Measurements from ENCODE around the gene KCNQ1OT1. TPM values are rescaled to one million over a fixed set of nuclear protein-coding genes. Genes with fewer than 3 reads are reported as not detected.

KCNQ1OT1 gene
- total RNA-seq, 2 donors from 2014 or later, result 5.2 to 6.9 TPM

- Histone ChIP-seq H3K27me3 (ENCODE audit: control insufficient read depth, insufficient read depth, low read length, poor library complexity, severe bottlenecking) (no peaks in the 10 kb centered on the region), H3K9me3 (ENCODE audit: control insufficient read depth, low read length) (no peaks in the 10 kb centered on the region), H3K9ac (ENCODE audit: extremely low read depth, low read length, poor library complexity, severe bottlenecking) (no peak overlapping the region), H3K27ac (ENCODE audit: low read depth, low read length) (no peak overlapping the region), H3K4me1 (ENCODE audit: control insufficient read depth, insufficient read depth, low read length) (peaks cover 8% of the 10 kb centered on the region), H3K4me3 (ENCODE audit: low read length) (no peak overlapping the region), H3K36me3 (ENCODE audit: control insufficient read depth, insufficient read depth, low read length) (no peaks in the 10 kb centered on the region)
- 96 to 97% methylated on average over 7 of the region's 7 CpGs for WGBS, 2 experiments (ENCODE audit: insufficient coverage in 1 of 2, insufficient read length in 1 of 2)
- TF ChIP-seq, protein P1, sequence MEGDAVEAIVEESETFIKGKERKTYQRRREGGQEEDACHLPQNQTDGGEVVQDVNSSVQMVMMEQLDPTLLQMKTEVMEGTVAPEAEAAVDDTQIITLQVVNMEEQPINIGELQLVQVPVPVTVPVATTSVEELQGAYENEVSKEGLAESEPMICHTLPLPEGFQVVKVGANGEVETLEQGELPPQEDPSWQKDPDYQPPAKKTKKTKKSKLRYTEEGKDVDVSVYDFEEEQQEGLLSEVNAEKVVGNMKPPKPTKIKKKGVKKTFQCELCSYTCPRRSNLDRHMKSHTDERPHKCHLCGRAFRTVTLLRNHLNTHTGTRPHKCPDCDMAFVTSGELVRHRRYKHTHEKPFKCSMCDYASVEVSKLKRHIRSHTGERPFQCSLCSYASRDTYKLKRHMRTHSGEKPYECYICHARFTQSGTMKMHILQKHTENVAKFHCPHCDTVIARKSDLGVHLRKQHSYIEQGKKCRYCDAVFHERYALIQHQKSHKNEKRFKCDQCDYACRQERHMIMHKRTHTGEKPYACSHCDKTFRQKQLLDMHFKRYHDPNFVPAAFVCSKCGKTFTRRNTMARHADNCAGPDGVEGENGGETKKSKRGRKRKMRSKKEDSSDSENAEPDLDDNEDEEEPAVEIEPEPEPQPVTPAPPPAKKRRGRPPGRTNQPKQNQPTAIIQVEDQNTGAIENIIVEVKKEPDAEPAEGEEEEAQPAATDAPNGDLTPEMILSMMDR (conservative IDR thresholded peaks at IDR 0.05), result no peak
- Mint-ChIP-seq H3K4me3 (no peak overlapping the region), H3K9me3 (no peaks in the 10 kb centered on the region), H3K4me1 (peaks cover 17% of the 10 kb centered on the region), H3K36me3 (ENCODE audit: low read depth) (no peaks in the 10 kb centered on the region), H3K27ac (no peak overlapping the region), H3K27me3 (ENCODE audit: insufficient read depth) (peaks cover 28% of the 10 kb centered on the region)
- no peak for DNase-seq
Measured at GRCh38 chr11:2741006-2741376, 41.2 kb upstream of the KCNQ1OT1 start.

- 93 to 96% methylated on average over 13 to 17 of the region's 17 CpGs for WGBS, 2 experiments (ENCODE audit: insufficient coverage in 1 of 2, insufficient read length in 1 of 2)
- peaks cover 17% of the 10 kb centered on the region for H3K4me1 Mint-ChIP-seq
- no peaks in the 10 kb centered on the region for H3K36me3 Mint-ChIP-seq (ENCODE audit: low read depth)
- Histone ChIP-seq H3K9me3 (ENCODE audit: control insufficient read depth, low read length) (no peaks in the 10 kb centered on the region), H3K9ac (ENCODE audit: extremely low read depth, low read length, poor library complexity, severe bottlenecking) (no peak overlapping the region), H3K4me1 (ENCODE audit: control insufficient read depth, insufficient read depth, low read length) (peaks cover 8% of the 10 kb centered on the region), H3K36me3 (ENCODE audit: control insufficient read depth, insufficient read depth, low read length) (no peaks in the 10 kb centered on the region), H3K27ac (ENCODE audit: low read depth, low read length) (no peak overlapping the region), H3K27me3 (ENCODE audit: control insufficient read depth, insufficient read depth, low read length, poor library complexity, severe bottlenecking) (no peaks in the 10 kb centered on the region), H3K4me3 (ENCODE audit: low read length) (no peak overlapping the region)
- TF ChIP-seq, protein P1 (conservative IDR thresholded peaks at IDR 0.05), result no peak
- H3K27me3 Mint-ChIP-seq (ENCODE audit: insufficient read depth), result peaks cover 32% of the 10 kb centered on the region
- no peaks in the 10 kb centered on the region for H3K9me3 Mint-ChIP-seq
- H3K27ac Mint-ChIP-seq, result no peak overlapping the region
- no peak for DNase-seq
- H3K4me3 Mint-ChIP-seq, result no peak overlapping the region
Measured at GRCh38 chr11:2740275-2740940, 40.6 kb upstream of the KCNQ1OT1 start.

DNA sequence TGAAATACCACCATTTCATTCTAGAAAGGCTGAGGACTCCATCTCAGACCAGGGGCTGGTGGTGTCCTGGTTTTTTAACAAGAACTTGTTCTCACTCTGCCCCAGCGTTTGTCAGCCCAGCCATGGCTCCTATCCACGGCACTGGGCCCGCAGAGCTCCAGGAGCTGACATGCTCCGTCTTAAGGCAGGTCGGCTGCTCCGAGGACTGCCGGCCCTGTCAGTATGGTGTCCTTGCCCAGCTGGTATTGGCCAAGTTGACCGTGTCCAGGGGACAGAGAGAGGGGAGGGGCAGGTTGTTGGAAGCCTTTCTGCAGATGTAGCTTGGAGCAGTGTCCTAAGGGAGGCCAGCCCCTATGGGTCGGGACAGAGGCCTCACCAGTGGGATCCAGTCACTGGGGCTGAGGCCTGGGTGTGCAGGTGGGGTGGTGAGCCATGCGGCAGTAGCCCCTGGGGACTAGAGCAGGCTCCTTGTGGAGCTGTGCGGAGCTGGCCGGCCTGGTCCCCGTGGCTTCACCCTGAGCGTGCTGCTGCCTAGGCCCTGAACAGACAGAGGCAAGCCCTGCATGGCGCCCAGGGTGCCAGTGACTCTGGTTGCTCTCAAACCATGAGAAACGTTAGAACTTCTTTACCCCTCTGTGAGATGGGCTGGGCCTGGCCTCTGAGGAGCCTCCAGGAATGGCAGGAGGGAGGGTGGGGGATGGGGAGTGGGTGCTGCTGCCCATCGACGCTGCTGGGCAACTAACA is 39.9 kb upstream of the KCNQ1OT1 start:
- H3K36me3 Mint-ChIP-seq (ENCODE audit: low read depth), result no peaks in the 10 kb centered on the region
- Histone ChIP-seq H3K27ac (ENCODE audit: low read depth, low read length) (no peak overlapping the region), H3K9me3 (ENCODE audit: control insufficient read depth, low read length) (no peaks in the 10 kb centered on the region), H3K9ac (ENCODE audit: extremely low read depth, low read length, poor library complexity, severe bottlenecking) (no peak overlapping the region), H3K4me3 (ENCODE audit: low read length) (no peak overlapping the region), H3K4me1 (ENCODE audit: control insufficient read depth, insufficient read depth, low read length) (peaks cover 8% of the 10 kb centered on the region), H3K36me3 (ENCODE audit: control insufficient read depth, insufficient read depth, low read length) (no peaks in the 10 kb centered on the region), H3K27me3 (ENCODE audit: control insufficient read depth, insufficient read depth, low read length, poor library complexity, severe bottlenecking) (no peaks in the 10 kb centered on the region)
- no peak overlapping the region for H3K4me3 Mint-ChIP-seq
- TF ChIP-seq, protein P1 (conservative IDR thresholded peaks at IDR 0.05), result no peak
- no peaks in the 10 kb centered on the region for H3K9me3 Mint-ChIP-seq
- WGBS, 2 experiments (ENCODE audit: insufficient coverage in 1 of 2, insufficient read length in 1 of 2), result 93 to 94% methylated on average over 8 to 16 of the region's 18 CpGs
- peaks cover 26% of the 10 kb centered on the region for H3K27me3 Mint-ChIP-seq (ENCODE audit: insufficient read depth)
- H3K27ac Mint-ChIP-seq, result no peak overlapping the region
- no peak for DNase-seq
- H3K4me1 Mint-ChIP-seq, result peaks cover 17% of the 10 kb centered on the region

Measured in endodermal cell (in vitro differentiated cells).